ENCODE measurements around the gene PCSK7. TPM values are rescaled to one million over a fixed set of nuclear protein-coding genes. Genes with fewer than 3 reads are reported as not detected.

The PCSK7 gene
- total RNA-seq, 2 donors from 2014 or later: 312 to 355 TPM

DNA sequence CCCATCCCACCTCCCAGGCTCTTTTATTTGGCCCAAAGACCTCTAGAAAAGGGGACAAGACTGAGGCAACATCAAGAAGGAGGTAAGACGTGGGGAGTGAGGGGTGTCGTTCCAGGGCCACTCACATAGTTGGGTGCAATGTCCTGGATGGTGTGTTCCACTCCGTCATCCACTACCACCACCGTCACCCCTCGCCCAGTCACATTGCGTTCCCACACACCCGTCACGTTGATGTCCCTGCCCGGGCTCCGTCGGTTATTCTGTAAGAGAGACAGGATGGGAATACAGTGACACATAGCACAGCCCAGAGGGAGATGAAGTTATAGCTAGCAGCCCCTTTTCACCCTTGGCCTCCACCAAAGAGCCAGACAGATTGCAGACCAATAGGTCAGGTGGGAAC lies 3.8 kb downstream of the PCSK7 start:
- Mint-ChIP-seq H3K4me3 (peak overlapping the region; percentile 70), H3K27me3 (no peaks in the 10 kb centered on the region), H3K27ac (peak overlapping the region; percentile 97), H3K36me3 (ENCODE audit: low read depth) (peaks cover 8% of the 10 kb centered on the region), H3K4me1 (peaks cover 44% of the 10 kb centered on the region)
- DNase-seq (no peak), ATAC-seq (no peak)
- no peaks in the 10 kb centered on the region for H3K9me3 ChIP-seq (ENCODE audit: control insufficient read depth, low read length, poor library complexity, severe bottlenecking)

- ATAC-seq: peak; percentile 76
These were observed 5.2 kb downstream of the PCSK7 start for GRCh38 chr11:117226388-117227385.

GRCh38 chr11:117225553-117226170 lies 6.2 kb downstream of the PCSK7 start:
- no peak for ATAC-seq
- Mint-ChIP-seq H3K27ac (peak overlapping the region; percentile 90), H3K27me3 (no peaks in the 10 kb centered on the region), H3K4me1 (peaks cover 31% of the 10 kb centered on the region), H3K4me3 (no peak overlapping the region), H3K36me3 (ENCODE audit: low read depth) (peaks cover 6% of the 10 kb centered on the region)
- no peak for DNase-seq
- no peaks in the 10 kb centered on the region for H3K9me3 ChIP-seq (ENCODE audit: control insufficient read depth, low read length, poor library complexity, severe bottlenecking)

More at GRCh38 chr11:117226388-117227385, 5.2 kb downstream of the PCSK7 start:
- peak in 1 of 3 donors; percentile 16 for DNase-seq
- peaks cover 40% of the 10 kb centered on the region for H3K4me1 Mint-ChIP-seq
- H3K9me3 ChIP-seq (ENCODE audit: control insufficient read depth, low read length, poor library complexity, severe bottlenecking): no peaks in the 10 kb centered on the region
- H3K27me3 Mint-ChIP-seq: no peaks in the 10 kb centered on the region
- H3K27ac Mint-ChIP-seq: peak overlapping the region; percentile 90
- H3K4me3 Mint-ChIP-seq: peak overlapping the region; percentile 75
- H3K36me3 Mint-ChIP-seq (ENCODE audit: low read depth): peaks cover 6% of the 10 kb centered on the region

- H3K36me3 Mint-ChIP-seq (ENCODE audit: low read depth): peaks cover 8% of the 10 kb centered on the region
- no peaks in the 10 kb centered on the region for H3K27me3 Mint-ChIP-seq
- DNase-seq (no peak), ATAC-seq (no peak)
- peak overlapping the region; percentile 51 for H3K27ac Mint-ChIP-seq
- H3K4me3 Mint-ChIP-seq: no peak overlapping the region
- peaks cover 25% of the 10 kb centered on the region for H3K4me1 Mint-ChIP-seq
- no peaks in the 10 kb centered on the region for H3K9me3 ChIP-seq (ENCODE audit: control insufficient read depth, low read length, poor library complexity, severe bottlenecking)
These were observed 7.9 kb downstream of the PCSK7 start for GRCh38 chr11:117223741-117224689.

GRCh38 chr11:117222991-117223740 lies 8.7 kb downstream of the PCSK7 start:
- H3K9me3 ChIP-seq (ENCODE audit: control insufficient read depth, low read length, poor library complexity, severe bottlenecking): no peaks in the 10 kb centered on the region
- ATAC-seq: no peak
- Mint-ChIP-seq H3K27me3 (no peaks in the 10 kb centered on the region), H3K4me3 (no peak overlapping the region), H3K27ac (peak overlapping the region; percentile 51), H3K36me3 (ENCODE audit: low read depth) (peaks cover 6% of the 10 kb centered on the region), H3K4me1 (peaks cover 20% of the 10 kb centered on the region)
- no peak for DNase-seq

DNA sequence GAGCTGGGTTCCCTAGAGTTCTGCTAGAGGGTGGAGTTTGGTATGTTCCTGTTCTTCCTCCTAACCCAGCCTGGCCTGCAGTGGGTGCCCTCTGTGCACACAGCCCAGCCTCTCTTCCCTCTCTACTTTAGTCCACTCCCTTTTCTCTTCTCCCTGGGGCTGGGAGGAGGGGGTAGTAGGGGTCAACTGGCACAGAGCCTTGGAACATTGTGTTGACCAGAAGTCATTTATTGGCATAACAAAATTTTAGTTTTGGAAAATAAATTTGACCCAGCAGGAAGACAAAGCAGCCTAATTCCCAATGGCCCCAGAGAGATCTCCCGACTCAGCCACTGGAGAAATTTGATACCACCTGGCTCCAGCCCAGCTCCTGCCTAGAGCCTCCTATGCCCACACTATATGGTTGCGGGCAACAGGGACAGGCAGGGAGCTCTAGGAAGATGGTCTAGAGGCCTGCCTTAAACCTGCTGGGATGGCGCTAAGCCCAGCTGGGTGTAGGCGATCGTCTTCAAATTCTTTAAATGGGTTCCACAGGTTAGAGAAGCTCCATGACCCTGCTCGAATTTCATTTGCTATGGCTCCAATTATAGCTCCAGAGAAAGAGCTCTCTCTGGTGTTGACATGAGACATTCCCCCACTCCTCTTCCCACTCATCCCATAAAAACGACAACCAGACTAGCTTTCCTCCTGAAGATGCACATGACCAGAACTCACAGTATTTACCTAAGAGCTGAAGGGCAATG lies 9.9 kb downstream of the PCSK7 start:
- ATAC-seq: no peak
- no peaks in the 10 kb centered on the region for H3K27me3 Mint-ChIP-seq
- no peak overlapping the region for H3K4me3 Mint-ChIP-seq
- no peaks in the 10 kb centered on the region for H3K9me3 ChIP-seq (ENCODE audit: control insufficient read depth, low read length, poor library complexity, severe bottlenecking)
- DNase-seq: no peak
- peaks cover 6% of the 10 kb centered on the region for H3K36me3 Mint-ChIP-seq (ENCODE audit: low read depth)
- peak overlapping the region; percentile 51 for H3K27ac Mint-ChIP-seq
- peaks cover 16% of the 10 kb centered on the region for H3K4me1 Mint-ChIP-seq

DNA sequence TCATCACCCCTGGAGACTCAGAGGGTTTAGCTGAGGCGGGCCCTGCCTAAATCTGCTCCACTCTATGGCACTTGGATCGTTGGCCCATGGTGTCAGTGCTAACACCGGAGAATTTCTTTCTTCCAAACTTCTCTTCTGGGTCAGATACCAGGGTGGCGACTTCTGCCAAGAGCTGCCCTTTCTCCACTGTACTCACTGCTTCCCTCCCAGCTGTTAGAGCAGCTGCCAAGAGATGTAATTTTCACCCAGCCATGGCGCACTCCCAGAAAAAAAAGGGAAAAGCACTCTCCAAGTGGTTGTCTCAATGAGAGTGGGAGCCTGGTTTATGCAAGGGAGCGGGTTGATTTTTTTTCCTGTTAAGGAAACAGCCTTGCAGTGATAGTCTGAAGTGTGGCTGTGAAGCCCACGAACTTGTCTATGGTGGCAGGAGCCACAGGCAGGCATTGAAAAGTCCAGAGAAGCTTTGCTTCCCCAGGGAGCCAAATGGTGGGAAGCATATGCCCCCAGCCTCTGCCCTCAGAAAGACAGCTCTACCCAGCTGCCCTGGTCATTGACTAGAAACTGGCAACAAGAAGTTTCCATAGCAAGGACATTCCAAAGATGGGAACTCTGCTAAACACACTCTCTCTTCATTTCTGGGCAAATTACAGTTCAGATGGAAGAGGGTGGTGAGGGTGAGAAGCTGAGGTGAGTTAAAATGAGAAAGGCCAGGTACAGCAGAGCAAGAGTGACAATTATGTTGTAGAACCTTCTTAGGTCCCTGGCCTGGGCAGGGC lies 10.7 kb downstream of the PCSK7 start:
- Mint-ChIP-seq H3K4me3 (no peak overlapping the region), H3K27ac (peak overlapping the region; percentile 80), H3K27me3 (no peaks in the 10 kb centered on the region), H3K4me1 (peaks cover 10% of the 10 kb centered on the region), H3K36me3 (ENCODE audit: low read depth) (peaks cover 7% of the 10 kb centered on the region)
- no peak for ATAC-seq
- no peak for DNase-seq
- H3K9me3 ChIP-seq (ENCODE audit: control insufficient read depth, low read length, poor library complexity, severe bottlenecking): no peaks in the 10 kb centered on the region

DNA sequence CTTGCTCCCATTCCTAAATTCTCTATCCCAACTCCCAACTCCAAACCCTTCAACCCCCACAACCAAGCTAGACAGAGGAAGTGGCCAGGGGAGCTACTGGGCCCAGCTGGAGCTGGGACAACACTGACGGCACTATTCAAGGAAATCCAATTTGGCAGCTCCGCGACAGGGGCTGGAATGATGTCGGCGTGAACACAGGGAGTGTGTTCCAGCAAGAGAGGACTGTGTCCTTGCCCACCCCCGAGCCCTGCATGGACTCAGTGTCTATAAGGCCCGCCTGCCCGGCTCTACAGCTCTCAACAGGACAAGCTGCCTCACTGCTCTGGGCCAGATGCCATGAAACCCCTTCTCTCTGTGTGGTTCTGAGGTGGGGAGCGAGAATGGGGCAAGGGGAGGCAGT lies 11.3 kb downstream of the PCSK7 start:
- peak overlapping the region; percentile 80 for H3K27ac Mint-ChIP-seq
- no peak for ATAC-seq
- no peaks in the 10 kb centered on the region for H3K27me3 Mint-ChIP-seq
- H3K4me1 Mint-ChIP-seq: peaks cover 10% of the 10 kb centered on the region
- peaks cover 7% of the 10 kb centered on the region for H3K36me3 Mint-ChIP-seq (ENCODE audit: low read depth)
- no peaks in the 10 kb centered on the region for H3K9me3 ChIP-seq (ENCODE audit: control insufficient read depth, low read length, poor library complexity, severe bottlenecking)
- DNase-seq: no peak
- H3K4me3 Mint-ChIP-seq: no peak overlapping the region

DNA sequence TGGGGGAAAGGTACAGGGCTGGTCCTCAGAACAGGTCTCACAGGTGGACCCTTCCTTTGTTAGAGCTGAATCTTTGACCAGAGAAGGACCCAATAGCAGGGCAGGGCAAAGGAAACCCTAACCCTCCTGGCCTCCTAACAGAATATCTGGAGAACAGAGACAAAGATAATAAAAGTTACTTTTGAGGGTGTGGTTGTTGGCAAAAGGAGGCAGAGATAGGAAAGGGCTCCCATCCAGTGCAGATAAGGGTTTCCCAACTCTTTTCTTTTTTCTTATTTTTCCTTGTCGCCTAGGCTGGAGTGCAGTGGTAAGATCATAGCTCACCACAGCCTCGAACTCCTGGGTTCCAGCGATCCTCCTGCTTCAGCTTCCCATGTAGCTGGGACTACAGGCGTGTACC lies 11.9 kb downstream of the PCSK7 start:
- DNase-seq (no peak), ATAC-seq (no peak)
- no peaks in the 10 kb centered on the region for H3K9me3 ChIP-seq (ENCODE audit: control insufficient read depth, low read length, poor library complexity, severe bottlenecking)
- Mint-ChIP-seq H3K27ac (no peak overlapping the region), H3K4me3 (no peak overlapping the region), H3K4me1 (peaks cover 6% of the 10 kb centered on the region), H3K27me3 (no peaks in the 10 kb centered on the region), H3K36me3 (ENCODE audit: low read depth) (peaks cover 7% of the 10 kb centered on the region)

GRCh38 chr11:117219455-117219854 lies 12.4 kb downstream of the PCSK7 start:
- H3K4me1 Mint-ChIP-seq: peaks cover 8% of the 10 kb centered on the region
- no peak for DNase-seq
- H3K4me3 Mint-ChIP-seq: no peak overlapping the region
- H3K27me3 Mint-ChIP-seq: no peaks in the 10 kb centered on the region
- no peaks in the 10 kb centered on the region for H3K9me3 ChIP-seq (ENCODE audit: control insufficient read depth, low read length, poor library complexity, severe bottlenecking)
- no peak for ATAC-seq
- peaks cover 9% of the 10 kb centered on the region for H3K36me3 Mint-ChIP-seq (ENCODE audit: low read depth)
- no peak overlapping the region for H3K27ac Mint-ChIP-seq

- H3K27ac Mint-ChIP-seq: no peak overlapping the region
These were observed 12.9 kb downstream of the PCSK7 start for GRCh38 chr11:117219001-117219400.

More at GRCh38 chr11:117219001-117219400, 12.9 kb downstream of the PCSK7 start:
- DNase-seq (no peak), ATAC-seq (no peak)
- Mint-ChIP-seq H3K4me1 (peaks cover 12% of the 10 kb centered on the region), H3K27me3 (no peaks in the 10 kb centered on the region), H3K4me3 (no peak overlapping the region), H3K36me3 (ENCODE audit: low read depth) (peaks cover 13% of the 10 kb centered on the region)
- H3K9me3 ChIP-seq (ENCODE audit: control insufficient read depth, low read length, poor library complexity, severe bottlenecking): no peaks in the 10 kb centered on the region

Measured in T-helper 17 cell (primary cell).